Suprapubic skin (tissue), 4 donors: ENCODE measurements around the gene NCF4.

ENCODE experiments used
- CTCF ChIP-seq, 2 donors: fragments of 200-600 bp in 1 of 2; fragments of 450-650 bp in 1 of 2; sonication (generic) in 1 of 2; IDR thresholded peaks; one replicate each; pipeline ENCODE4 v1.5.1; 2016 to 2019; ENCODE audit warnings: antibody characterized with exemption in 2 of 2, mild to moderate bottlenecking in 1 of 2, moderate library complexity in 1 of 2
- POLR2A ChIP-seq, 2 donors: fragments of 450-650 bp; IDR thresholded peaks; one replicate each; pipeline ENCODE4 v1.6.1; 2017; ENCODE audit warnings: antibody characterized with exemption in 2 of 2, mild to moderate bottlenecking in 2 of 2, moderate library complexity in 2 of 2
- POLR2AphosphoS5 ChIP-seq, 3 donors: sonication (generic); formaldehyde crosslinking; IDR thresholded peaks; one replicate each; pipeline ENCODE4 v1.6.1; 2017; ENCODE audit warnings: antibody characterized with exemption in 3 of 3

DNA sequence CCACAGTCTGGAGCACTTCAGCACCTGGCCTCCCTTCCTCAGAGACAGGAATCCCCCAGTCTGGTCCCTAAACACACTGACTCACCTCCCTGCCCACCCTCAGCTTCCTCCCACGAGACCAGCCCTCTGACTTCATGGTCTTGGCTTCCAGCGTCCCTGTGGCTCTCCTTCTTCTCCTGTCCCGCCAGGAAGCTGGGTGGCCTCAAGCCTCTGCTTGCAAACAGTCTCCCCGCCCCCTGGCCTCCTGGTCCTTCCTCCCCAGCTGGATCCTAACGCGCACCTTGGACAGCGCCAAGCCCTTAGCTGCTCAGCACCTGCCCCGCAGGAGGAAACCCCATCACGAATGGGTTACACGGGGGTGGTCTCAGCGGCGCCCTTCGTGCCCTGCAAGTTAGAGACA lies 4.5 kb downstream of the NCF4 start:
- TF ChIP-seq CTCF (IDR thresholded peaks at IDR 0.05), result no peak
- no peak for TF ChIP-seq POLR2AphosphoS5 (IDR thresholded peaks at IDR 0.05)
- TF ChIP-seq POLR2A (IDR thresholded peaks at IDR 0.05), result no peak
